Measurements from ENCODE around the gene SV2C. TPM values are rescaled to one million over a fixed set of nuclear protein-coding genes. Genes with fewer than 3 reads are reported as not detected.

Gene SV2C
- total RNA-seq, 1 donor from 2014 or later, result 3.4 TPM

DNA sequence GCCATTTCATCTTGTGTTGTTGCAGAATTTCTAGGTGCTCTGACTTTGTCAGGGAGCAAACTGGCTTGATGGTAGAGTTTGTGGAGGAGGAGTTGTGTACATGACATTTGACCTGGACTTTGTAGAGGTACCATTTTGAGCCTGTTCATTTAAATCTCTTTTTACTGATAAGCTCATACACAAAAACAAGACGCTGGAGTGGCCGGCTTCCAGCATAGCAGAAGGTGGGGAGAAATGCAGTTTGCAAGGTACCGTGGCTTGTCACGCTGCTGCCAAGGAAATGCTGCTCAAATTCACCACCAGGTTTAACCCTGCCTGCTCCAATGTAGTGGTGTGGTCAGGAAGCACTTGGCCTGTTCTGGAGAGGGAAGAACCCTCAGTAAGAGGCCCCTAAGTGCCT lies 301.0 kb downstream of the SV2C start:
- TF ChIP-seq CTCF (IDR thresholded peaks at IDR 0.05) (no peak), POLR2A (IDR thresholded peaks at IDR 0.05) (no peak), POLR2AphosphoS5 (IDR thresholded peaks at IDR 0.05; ENCODE audit: insufficient read depth in 1 of 2, low read depth in 1 of 2) (no peak)
- intact Hi-C loops (cut with DNase I), result no loop called here
- Histone ChIP-seq H3K9me3 (no peaks in the 10 kb centered on the region), H3K4me1 (peaks cover 4% of the 10 kb centered on the region), H3K4me3 (no peak overlapping the region), H3K27me3 (no peaks in the 10 kb centered on the region), H3K27ac (no peak overlapping the region), H3K36me3 (no peaks in the 10 kb centered on the region)
- DNase-seq (ENCODE audit: extremely low spot score in 2 of 2), result no peak

GRCh38 chr5:76384705-76385104 lies 301.5 kb downstream of the SV2C start:
- Histone ChIP-seq H3K9me3 (no peaks in the 10 kb centered on the region), H3K27me3 (no peaks in the 10 kb centered on the region), H3K4me3 (no peak overlapping the region), H3K4me1 (peaks cover 4% of the 10 kb centered on the region), H3K27ac (no peak overlapping the region), H3K36me3 (no peaks in the 10 kb centered on the region)
- no peak for DNase-seq (ENCODE audit: extremely low spot score in 2 of 2)
- intact Hi-C loops (cut with DNase I), result no loop called here
- TF ChIP-seq CTCF (IDR thresholded peaks at IDR 0.05) (no peak), POLR2AphosphoS5 (IDR thresholded peaks at IDR 0.05; ENCODE audit: insufficient read depth in 1 of 2, low read depth in 1 of 2) (no peak), POLR2A (IDR thresholded peaks at IDR 0.05) (no peak)

DNA sequence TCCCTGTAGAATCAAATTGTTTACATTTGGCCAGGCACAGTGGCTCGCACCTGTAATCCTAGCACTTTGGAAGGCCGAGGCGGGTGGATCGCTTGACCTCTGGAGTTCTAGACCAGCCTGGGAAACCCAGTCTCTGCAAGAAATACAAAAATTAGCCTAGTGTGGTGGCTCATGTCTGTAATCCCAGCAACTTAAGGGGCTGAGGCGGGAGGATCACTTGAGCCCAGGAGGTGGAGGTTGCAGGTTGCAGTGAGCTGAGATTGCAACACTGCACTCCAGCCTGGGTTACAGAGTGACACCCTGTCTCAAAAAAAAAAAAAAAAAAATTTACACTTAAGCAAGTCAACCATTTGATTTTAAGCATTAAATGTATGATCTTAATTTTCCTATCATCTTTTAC lies 302.4 kb downstream of the SV2C start:
- Histone ChIP-seq H3K27ac (no peak overlapping the region), H3K27me3 (no peaks in the 10 kb centered on the region), H3K4me1 (peaks cover 4% of the 10 kb centered on the region), H3K36me3 (no peaks in the 10 kb centered on the region), H3K9me3 (no peaks in the 10 kb centered on the region), H3K4me3 (no peak overlapping the region)
- TF ChIP-seq POLR2A (IDR thresholded peaks at IDR 0.05), result no peak
- no peak for TF ChIP-seq CTCF (IDR thresholded peaks at IDR 0.05)
- TF ChIP-seq POLR2AphosphoS5 (IDR thresholded peaks at IDR 0.05; ENCODE audit: insufficient read depth in 1 of 2, low read depth in 1 of 2), result no peak
- DNase-seq (ENCODE audit: extremely low spot score in 2 of 2), result no peak
- intact Hi-C loops (cut with DNase I), result no loop called here

GRCh38 chr5:76386360-76386759 lies 303.2 kb downstream of the SV2C start:
- Histone ChIP-seq H3K4me1 (peaks cover 4% of the 10 kb centered on the region), H3K9me3 (no peaks in the 10 kb centered on the region), H3K27me3 (no peaks in the 10 kb centered on the region), H3K36me3 (no peaks in the 10 kb centered on the region), H3K4me3 (no peak overlapping the region), H3K27ac (no peak overlapping the region)
- no peak for TF ChIP-seq CTCF (IDR thresholded peaks at IDR 0.05)
- TF ChIP-seq POLR2AphosphoS5 (IDR thresholded peaks at IDR 0.05; ENCODE audit: insufficient read depth in 1 of 2, low read depth in 1 of 2), result no peak
- no peak for TF ChIP-seq POLR2A (IDR thresholded peaks at IDR 0.05)
- no peak for DNase-seq (ENCODE audit: extremely low spot score in 2 of 2)
- intact Hi-C loops (cut with DNase I), result no loop called here

DNA sequence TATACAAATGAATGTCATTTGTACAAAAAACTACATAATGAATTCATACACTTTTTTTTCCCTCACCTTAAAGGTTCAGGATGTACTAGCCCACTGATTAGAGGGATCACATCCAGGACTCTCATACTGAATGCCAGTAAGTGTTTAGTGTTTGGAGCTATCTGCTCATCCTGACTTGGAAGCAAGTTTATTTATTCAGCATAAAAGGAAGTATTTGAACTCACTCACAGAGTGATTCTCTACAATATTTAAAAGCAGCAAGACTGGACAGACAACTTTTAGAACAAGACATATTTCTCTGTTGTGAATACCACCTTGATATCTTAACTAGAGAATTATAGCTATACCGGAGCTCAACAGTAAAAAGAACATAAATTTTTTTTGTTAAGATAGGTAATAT lies 305.1 kb downstream of the SV2C start:
- Histone ChIP-seq H3K9me3 (no peaks in the 10 kb centered on the region), H3K27me3 (no peaks in the 10 kb centered on the region), H3K4me3 (no peak overlapping the region), H3K4me1 (peaks cover 4% of the 10 kb centered on the region), H3K27ac (no peak overlapping the region), H3K36me3 (no peaks in the 10 kb centered on the region)
- DNase-seq (ENCODE audit: extremely low spot score in 2 of 2), result no peak
- TF ChIP-seq POLR2AphosphoS5 (IDR thresholded peaks at IDR 0.05; ENCODE audit: insufficient read depth in 1 of 2, low read depth in 1 of 2) (no peak), CTCF (IDR thresholded peaks at IDR 0.05) (no peak), POLR2A (IDR thresholded peaks at IDR 0.05) (no peak)
- intact Hi-C loops (cut with DNase I), result no loop called here

Measured in vagina (tissue), 2 donors.